Measurements from ENCODE around the gene TRANK1.

GRCh38 chr3:36959821-36960220 lies 15.0 kb upstream of the TRANK1 start:
- TF ChIP-seq BRCA1 (IDR thresholded peaks at IDR 0.05; ENCODE audit: low read depth, low read length) (no peak), SIN3A (conservative IDR thresholded peaks at IDR 0.05 in 1 of 2, IDR thresholded peaks at IDR 0.05 in 1 of 2; ENCODE audit: low read depth in 1 of 2, low read length in 2 of 2) (no peak), TAF1 (IDR thresholded peaks at IDR 0.05; ENCODE audit: low read depth, low read length) (no peak), RFX5 (IDR thresholded peaks at IDR 0.05; ENCODE audit: borderline replicate concordance, low read depth, low read length) (no peak), POLR2A (IDR thresholded peaks at IDR 0.05; ENCODE audit: control extremely low read depth in 1 of 2, low read depth in 2 of 2, low read length in 2 of 2) (no peak), CEBPB (IDR thresholded peaks at IDR 0.05; ENCODE audit: low read depth, low read length) (no peak), EZH2 (IDR thresholded peaks at IDR 0.05; ENCODE audit: low read depth, low read length, severe bottlenecking) (no peak), SAP30 (IDR thresholded peaks at IDR 0.05; ENCODE audit: insufficient read depth, insufficient replicate concordance, low read length) (no peak)
- TF ChIP-seq, protein P1, sequence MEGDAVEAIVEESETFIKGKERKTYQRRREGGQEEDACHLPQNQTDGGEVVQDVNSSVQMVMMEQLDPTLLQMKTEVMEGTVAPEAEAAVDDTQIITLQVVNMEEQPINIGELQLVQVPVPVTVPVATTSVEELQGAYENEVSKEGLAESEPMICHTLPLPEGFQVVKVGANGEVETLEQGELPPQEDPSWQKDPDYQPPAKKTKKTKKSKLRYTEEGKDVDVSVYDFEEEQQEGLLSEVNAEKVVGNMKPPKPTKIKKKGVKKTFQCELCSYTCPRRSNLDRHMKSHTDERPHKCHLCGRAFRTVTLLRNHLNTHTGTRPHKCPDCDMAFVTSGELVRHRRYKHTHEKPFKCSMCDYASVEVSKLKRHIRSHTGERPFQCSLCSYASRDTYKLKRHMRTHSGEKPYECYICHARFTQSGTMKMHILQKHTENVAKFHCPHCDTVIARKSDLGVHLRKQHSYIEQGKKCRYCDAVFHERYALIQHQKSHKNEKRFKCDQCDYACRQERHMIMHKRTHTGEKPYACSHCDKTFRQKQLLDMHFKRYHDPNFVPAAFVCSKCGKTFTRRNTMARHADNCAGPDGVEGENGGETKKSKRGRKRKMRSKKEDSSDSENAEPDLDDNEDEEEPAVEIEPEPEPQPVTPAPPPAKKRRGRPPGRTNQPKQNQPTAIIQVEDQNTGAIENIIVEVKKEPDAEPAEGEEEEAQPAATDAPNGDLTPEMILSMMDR (IDR thresholded peaks at IDR 0.05; ENCODE audit: control extremely low read depth in 1 of 3, insufficient read depth in 1 of 3, low read depth in 1 of 3, low read length in 3 of 3) = no peak

Data from H1 (cell line).